NCI-H1694 (cell line): Measurements from ENCODE around the gene OR11L1.

Experiments
- DNase-seq: peaks from one replicate; lab custom pipeline; 2025; lab: John Stamatoyannopoulos, UW

OR11L1 gene

GRCh38 chr1:247841796-247842195 is at the start of gene OR11L1:
TSS of gene OR11L1 (minus strand) at chr1:247841896. CDS start at chr1:247841896, 0 bp downstream.
- no peak for DNase-seq

GRCh38 chr1:247884797-247885413 is 43.2 kb upstream of the OR11L1 start:
- DNase-seq = no peak

- DNase-seq = no peak
These were observed 41.6 kb upstream of the OR11L1 start for GRCh38 chr1:247883346-247883745.

- DNase-seq = no peak
These were observed 23.7 kb upstream of the OR11L1 start for GRCh38 chr1:247865416-247865815.

DNA sequence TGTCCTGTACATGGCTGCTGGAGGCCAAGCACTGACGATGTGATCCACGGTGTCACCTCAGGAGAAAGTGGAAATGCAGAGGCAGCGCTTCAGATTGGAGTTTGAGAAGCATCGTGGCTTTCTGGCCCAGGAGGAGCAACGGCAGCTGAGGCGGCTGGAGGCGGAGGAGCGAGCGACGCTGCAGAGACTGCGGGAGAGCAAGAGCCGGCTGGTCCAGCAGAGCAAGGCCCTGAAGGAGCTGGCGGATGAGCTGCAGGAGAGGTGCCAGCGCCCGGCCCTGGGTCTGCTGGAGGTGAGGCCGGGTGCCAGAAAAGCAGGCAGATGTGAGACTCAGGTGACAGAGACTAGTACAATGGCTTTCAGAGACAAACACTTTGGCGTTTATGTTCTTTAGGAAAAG is 22.9 kb upstream of the OR11L1 start:
- no peak for DNase-seq

DNA sequence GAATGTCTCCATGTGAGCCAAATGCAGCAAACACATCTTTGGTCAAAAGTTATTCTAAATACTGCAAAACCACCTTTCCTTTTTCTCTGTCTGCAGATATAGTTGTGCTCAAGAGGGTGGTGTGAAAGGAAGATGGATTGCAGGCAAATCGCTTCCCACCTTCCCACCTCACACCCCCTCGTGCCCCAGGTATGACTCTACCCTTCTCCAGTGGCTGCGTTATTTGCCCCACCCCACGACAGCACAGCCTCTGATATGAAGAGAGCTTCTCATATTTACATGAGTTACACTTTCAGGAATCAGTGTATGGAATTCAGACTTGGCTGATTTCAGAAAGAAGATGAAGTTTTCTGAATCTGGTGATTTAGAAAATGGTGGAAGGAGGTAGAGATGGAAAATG is 21.1 kb upstream of the OR11L1 start:
- DNase-seq = no peak

DNA sequence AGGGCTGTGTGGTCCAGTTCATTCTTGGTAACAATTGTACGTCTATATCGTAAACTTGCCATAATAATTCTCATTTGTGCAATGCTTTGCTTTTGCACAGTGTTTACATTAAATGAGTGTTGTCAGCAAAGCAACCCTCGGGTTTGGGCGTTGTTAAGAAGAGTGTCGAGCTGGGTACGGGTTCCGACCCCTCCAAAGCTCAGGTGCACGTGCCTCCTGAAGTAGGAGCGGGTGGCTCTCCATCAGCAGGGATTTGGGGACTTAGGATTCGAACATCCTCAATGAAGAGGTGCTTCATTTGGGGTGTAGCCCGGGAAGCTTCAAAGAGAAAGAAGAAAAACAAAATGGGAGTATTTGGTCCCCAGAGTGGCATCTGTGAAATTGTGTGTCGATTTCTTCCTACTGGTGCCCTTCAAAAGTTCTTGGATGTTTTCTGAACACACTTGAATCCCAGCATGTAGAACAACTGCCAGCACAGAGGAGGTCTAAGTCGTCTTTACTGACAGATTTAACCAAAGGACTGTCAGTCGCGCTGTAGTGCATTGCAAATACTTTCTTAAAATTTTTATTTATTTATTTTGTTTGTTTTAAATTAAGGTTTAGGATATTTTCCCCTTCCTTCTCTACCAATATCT is 16.4 kb upstream of the OR11L1 start:
- DNase-seq = no peak

- DNase-seq = no peak
These were observed 15.6 kb upstream of the OR11L1 start, which contains the start of gene TRIM58 for GRCh38 chr1:247857069-247857984. TSS of gene TRIM58 (plus strand) at chr1:247857187. CDS start at chr1:247857247, 60 bp downstream.

DNA sequence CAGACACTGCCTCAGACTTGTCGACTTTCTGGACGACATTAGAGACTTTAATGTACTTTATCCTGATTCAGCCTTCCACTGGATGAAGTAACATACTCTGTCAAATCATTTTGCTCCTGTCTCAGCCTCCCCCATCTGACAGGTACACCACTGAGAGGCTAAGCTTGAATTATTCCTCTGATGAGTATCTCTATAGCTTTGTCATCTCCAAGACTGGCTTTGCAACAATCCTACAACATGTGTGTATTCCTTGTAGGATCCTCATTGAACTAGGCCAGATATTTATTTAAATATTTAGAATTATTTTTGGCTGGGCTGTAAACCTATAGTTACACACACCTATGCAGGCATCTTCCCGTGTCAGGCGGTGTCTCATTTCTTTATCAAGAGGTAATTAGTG is 14.2 kb upstream of the OR11L1 start:
- DNase-seq = no peak

- no peak for DNase-seq
These were observed 13.3 kb upstream of the OR11L1 start for GRCh38 chr1:247854899-247855545.

DNA sequence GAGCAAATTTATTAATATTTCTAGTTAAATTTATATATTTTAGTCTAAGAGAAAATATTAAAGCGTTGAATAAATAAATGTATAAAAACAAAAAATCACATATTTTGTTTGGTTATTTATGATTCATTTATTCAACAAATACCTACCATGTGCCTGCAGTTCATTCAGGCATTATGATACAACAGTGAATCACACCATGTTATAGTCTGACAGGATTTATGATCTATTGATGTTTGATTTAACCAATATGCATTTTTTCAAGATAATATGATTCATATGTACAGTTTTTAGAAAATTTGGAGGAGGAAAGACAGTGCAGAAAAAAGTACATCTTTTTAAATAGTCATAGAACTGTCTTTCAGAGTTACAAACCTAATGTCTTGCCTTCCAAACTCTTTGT is 7.9 kb upstream of the OR11L1 start:
- DNase-seq = no peak

GRCh38 chr1:247848346-247848745 is 6.7 kb upstream of the OR11L1 start:
- DNase-seq = no peak

DNA sequence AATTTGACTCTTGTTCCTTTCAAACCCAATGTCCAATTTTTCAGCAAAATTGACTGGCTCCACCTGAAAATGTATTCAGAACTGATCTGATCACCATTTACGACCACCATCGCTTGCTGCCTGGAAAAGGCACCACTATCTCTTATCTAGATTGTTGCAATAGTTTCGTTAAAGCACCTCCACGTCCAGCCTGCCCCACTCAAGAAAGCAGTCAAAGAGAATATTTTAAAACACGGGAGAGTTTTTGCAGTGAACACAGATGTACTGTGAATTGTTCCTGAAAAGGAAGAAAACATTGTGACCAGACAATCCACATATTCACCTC is 4.0 kb upstream of the OR11L1 start:
- DNase-seq = no peak

- DNase-seq = no peak
These were observed 3.5 kb upstream of the OR11L1 start for GRCh38 chr1:247845011-247845692.

GRCh38 chr1:247843411-247843810 is 1.7 kb upstream of the OR11L1 start:
- DNase-seq = no peak

DNA sequence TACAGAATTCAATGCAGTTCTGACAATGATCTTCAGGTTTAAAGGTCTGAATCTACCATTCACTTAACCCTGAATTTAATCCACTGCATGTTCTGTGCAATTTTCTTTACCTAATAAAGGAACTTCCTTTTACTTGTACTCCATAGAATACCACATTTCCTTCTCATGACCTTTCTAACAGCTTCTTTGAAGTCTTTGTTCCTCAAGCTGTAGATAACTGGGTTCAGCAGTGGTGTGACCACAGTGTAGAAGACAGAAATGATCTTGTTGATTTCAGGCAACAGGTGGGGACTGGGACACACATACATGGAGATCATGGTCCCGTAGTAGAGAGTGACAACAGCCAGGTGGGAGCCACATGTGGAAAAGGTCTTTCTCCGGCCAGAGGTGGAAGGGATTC is 878 bp downstream of the OR11L1 start:
- DNase-seq = no peak

GRCh38 chr1:247833601-247834000 is 8.1 kb downstream of the OR11L1 start:
- DNase-seq = no peak

DNA sequence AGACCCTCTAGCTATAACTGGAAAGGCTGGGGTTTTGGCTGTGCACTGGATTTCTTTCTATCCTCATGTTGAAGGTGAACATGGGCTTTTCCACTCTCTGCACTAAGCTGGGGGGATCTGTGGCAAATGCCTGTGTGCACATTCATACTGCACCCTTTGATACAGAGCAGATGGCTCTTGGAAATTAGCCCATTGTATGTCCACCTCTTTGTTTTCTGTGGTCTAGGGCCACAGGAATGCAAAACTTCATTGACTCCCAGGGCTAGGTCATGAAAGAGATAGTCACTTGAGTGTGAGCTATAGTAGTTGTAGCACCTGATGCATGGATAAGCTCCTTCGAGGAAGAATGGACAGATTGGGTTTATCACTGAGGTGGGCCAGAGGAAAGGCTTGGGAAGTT is 12.0 kb downstream of the OR11L1 start:
- DNase-seq = no peak

GRCh38 chr1:247825362-247825761 is 16.3 kb downstream of the OR11L1 start:
- no peak for DNase-seq

GRCh38 chr1:247824023-247824422 is 17.7 kb downstream of the OR11L1 start, which contains the start of gene OR14A16:
TSS of gene OR14A16 (minus strand) at chr1:247824119. CDS start at chr1:247815729, 8,390 bp downstream.
- DNase-seq = no peak

DNA sequence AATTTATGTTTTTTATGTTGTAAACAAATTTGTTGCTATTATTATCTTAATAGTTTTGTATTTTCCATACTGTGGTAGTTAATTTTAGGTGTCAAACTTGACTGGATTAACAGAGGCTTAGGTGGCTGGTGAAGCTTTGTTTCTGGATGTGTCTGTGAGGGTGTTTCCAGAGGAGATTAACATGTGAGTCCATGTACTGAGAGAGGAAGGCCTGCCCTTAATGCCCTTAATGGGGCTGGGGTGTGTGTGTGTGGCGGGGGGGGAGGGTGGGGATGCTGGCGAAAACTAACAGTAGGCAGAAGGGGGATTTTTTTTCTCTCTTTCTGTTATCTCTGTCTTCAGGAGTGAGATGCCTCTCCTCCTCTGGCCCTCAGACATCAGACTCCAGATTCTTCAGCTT is 19.6 kb downstream of the OR11L1 start:
- no peak for DNase-seq

GRCh38 chr1:247812637-247813036 is 29.1 kb downstream of the OR11L1 start:
- no peak for DNase-seq
